Measurements from ENCODE around the gene PPP1R36.

DNA sequence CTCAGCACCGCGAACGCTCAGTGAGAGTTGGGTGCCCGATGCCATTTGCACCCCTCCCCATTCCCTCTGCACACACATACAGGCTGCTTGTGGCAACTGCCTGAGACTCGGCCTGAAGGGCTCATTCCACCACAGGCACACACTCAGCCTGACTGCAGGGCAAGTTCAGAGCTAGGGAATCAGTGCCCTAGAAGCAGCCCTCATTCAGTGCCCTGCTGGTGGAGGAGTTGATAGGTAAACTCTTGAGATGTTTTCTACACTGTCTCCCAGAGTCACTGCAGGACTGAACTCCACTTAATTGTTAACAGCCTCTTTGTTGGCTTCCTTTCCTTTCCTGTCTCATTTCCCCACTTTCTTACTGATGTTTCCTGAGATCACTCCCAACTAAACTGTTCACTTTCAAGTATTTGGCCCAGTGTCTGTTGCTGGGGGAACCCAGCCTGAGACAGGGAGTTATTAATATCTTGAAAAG lies 16.9 kb downstream of the PPP1R36 start:
- TF ChIP-seq, protein P1, sequence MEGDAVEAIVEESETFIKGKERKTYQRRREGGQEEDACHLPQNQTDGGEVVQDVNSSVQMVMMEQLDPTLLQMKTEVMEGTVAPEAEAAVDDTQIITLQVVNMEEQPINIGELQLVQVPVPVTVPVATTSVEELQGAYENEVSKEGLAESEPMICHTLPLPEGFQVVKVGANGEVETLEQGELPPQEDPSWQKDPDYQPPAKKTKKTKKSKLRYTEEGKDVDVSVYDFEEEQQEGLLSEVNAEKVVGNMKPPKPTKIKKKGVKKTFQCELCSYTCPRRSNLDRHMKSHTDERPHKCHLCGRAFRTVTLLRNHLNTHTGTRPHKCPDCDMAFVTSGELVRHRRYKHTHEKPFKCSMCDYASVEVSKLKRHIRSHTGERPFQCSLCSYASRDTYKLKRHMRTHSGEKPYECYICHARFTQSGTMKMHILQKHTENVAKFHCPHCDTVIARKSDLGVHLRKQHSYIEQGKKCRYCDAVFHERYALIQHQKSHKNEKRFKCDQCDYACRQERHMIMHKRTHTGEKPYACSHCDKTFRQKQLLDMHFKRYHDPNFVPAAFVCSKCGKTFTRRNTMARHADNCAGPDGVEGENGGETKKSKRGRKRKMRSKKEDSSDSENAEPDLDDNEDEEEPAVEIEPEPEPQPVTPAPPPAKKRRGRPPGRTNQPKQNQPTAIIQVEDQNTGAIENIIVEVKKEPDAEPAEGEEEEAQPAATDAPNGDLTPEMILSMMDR (conservative IDR thresholded peaks at IDR 0.05; ENCODE audit: low read depth, low read length) = no peak
- TF ChIP-seq EZH2 (IDR thresholded peaks at IDR 0.05; ENCODE audit: borderline replicate concordance, low read depth, low read length, poor library complexity, severe bottlenecking) = no peak

All from A673 (cell line).